ENCODE data around the gene SDK1. TPM values are rescaled to one million over a fixed set of nuclear protein-coding genes. Genes with fewer than 3 reads are reported as not detected.

SDK1 gene
- total RNA-seq, 2 experiments from 2014 or later = 0.25 to 0.78 TPM

DNA sequence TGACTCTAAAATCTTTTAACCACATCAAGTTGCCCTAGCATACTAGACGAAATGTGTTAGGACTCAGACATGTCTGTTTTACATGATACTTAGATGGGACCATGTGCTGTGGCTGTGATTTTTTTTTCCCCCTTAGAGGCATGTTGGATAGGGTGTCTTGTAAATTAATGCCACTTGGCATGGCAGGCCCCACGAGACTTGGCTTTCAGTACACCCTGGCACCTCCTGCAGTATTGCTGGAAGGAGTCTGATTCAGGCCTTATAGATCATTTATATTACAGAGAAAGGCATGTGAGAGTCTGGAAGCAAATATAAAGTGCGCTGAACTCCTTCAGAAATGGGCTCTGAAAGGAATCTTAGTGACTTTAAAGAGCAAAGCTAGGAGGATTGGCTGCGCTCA, 494.1 kb downstream of the SDK1 start:
- Mint-ChIP-seq H3K4me1 (ENCODE audit: low read depth) (no peaks in the 10 kb centered on the region), H3K9me3 (no peaks in the 10 kb centered on the region), H3K4me3 (no peak overlapping the region), H3K36me3 (ENCODE audit: low read depth) (no peaks in the 10 kb centered on the region), H3K27me3 (no peaks in the 10 kb centered on the region), H3K27ac (no peak overlapping the region)
- CTCF ChIA-PET = no interaction called here
- POLR2A ChIA-PET = no interaction called here
- DNase-seq (no peak), ATAC-seq (no peak)
- TF ChIP-seq, protein P1, sequence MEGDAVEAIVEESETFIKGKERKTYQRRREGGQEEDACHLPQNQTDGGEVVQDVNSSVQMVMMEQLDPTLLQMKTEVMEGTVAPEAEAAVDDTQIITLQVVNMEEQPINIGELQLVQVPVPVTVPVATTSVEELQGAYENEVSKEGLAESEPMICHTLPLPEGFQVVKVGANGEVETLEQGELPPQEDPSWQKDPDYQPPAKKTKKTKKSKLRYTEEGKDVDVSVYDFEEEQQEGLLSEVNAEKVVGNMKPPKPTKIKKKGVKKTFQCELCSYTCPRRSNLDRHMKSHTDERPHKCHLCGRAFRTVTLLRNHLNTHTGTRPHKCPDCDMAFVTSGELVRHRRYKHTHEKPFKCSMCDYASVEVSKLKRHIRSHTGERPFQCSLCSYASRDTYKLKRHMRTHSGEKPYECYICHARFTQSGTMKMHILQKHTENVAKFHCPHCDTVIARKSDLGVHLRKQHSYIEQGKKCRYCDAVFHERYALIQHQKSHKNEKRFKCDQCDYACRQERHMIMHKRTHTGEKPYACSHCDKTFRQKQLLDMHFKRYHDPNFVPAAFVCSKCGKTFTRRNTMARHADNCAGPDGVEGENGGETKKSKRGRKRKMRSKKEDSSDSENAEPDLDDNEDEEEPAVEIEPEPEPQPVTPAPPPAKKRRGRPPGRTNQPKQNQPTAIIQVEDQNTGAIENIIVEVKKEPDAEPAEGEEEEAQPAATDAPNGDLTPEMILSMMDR (IDR thresholded peaks at IDR 0.05) = no peak
- intact Hi-C loops (cut with micrococcal nuclease) = no loop called here

GRCh38 chr7:3795781-3796180, 494.7 kb downstream of the SDK1 start:
- TF ChIP-seq, protein P1 (IDR thresholded peaks at IDR 0.05) = no peak
- H3K4me3 Mint-ChIP-seq = no peak overlapping the region
- CTCF ChIA-PET = no interaction called here
- POLR2A ChIA-PET = no interaction called here
- H3K27me3 Mint-ChIP-seq = no peaks in the 10 kb centered on the region
- H3K27ac Mint-ChIP-seq = no peak overlapping the region
- DNase-seq = no peak
- H3K9me3 Mint-ChIP-seq = no peaks in the 10 kb centered on the region
- H3K36me3 Mint-ChIP-seq (ENCODE audit: low read depth) = no peaks in the 10 kb centered on the region
- H3K4me1 Mint-ChIP-seq (ENCODE audit: low read depth) = no peaks in the 10 kb centered on the region
- intact Hi-C loops (cut with micrococcal nuclease) = no loop called here
- no peak for ATAC-seq

GRCh38 chr7:3805151-3805550, 504.1 kb downstream of the SDK1 start:
- H3K36me3 Mint-ChIP-seq (ENCODE audit: low read depth) = no peaks in the 10 kb centered on the region
- no peak overlapping the region for H3K4me3 Mint-ChIP-seq
- no peak for ATAC-seq
- H3K4me1 Mint-ChIP-seq (ENCODE audit: low read depth) = no peaks in the 10 kb centered on the region
- ChIA-PET CTCF (no interaction called here), POLR2A (no interaction called here)
- H3K27me3 Mint-ChIP-seq = peaks cover 4% of the 10 kb centered on the region
- TF ChIP-seq, protein P1 (IDR thresholded peaks at IDR 0.05) = no peak
- no peak for DNase-seq
- intact Hi-C loops (cut with micrococcal nuclease) = no loop called here
- no peaks in the 10 kb centered on the region for H3K9me3 Mint-ChIP-seq
- H3K27ac Mint-ChIP-seq = no peak overlapping the region

- Mint-ChIP-seq H3K27me3 (peaks cover 4% of the 10 kb centered on the region), H3K9me3 (no peaks in the 10 kb centered on the region), H3K4me1 (ENCODE audit: low read depth) (no peaks in the 10 kb centered on the region), H3K4me3 (no peak overlapping the region), H3K36me3 (ENCODE audit: low read depth) (no peaks in the 10 kb centered on the region), H3K27ac (no peak overlapping the region)
- TF ChIP-seq, protein P1 (IDR thresholded peaks at IDR 0.05) = no peak
- intact Hi-C loops (cut with micrococcal nuclease) = no loop called here
- ChIA-PET POLR2A (no interaction called here), CTCF (no interaction called here)
- ATAC-seq = no peak
- no peak for DNase-seq
Measured at GRCh38 chr7:3806516-3806915, 505.5 kb downstream of the SDK1 start.

DNA sequence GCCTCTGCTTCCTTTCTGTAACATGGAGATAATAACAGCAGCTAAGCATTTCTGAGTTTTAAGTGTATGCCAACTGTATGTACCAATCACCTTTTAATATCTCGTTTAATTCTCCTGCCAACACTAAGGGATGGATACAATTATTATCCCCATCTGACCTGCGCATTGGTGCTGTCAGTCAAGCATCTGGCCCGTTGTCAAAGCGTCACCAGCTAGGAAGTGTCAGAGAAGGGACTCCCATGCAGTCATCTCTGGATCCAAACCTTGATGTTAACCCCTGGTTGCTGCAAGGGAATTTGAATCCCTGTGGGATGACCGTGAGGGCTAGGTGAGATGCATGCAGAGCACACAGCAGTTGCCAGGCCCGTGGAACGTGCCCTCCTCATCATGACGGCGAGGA, 506.8 kb downstream of the SDK1 start:
- Mint-ChIP-seq H3K9me3 (no peaks in the 10 kb centered on the region), H3K27ac (no peak overlapping the region), H3K4me3 (no peak overlapping the region), H3K27me3 (peaks cover 4% of the 10 kb centered on the region), H3K36me3 (ENCODE audit: low read depth) (no peaks in the 10 kb centered on the region), H3K4me1 (ENCODE audit: low read depth) (no peaks in the 10 kb centered on the region)
- intact Hi-C loops (cut with micrococcal nuclease) = no loop called here
- TF ChIP-seq, protein P1 (IDR thresholded peaks at IDR 0.05) = no peak
- ATAC-seq = no peak
- CTCF ChIA-PET = no interaction called here
- POLR2A ChIA-PET = no interaction called here
- no peak for DNase-seq

All from activated CD8-positive, alpha-beta T cell treated with anti-CD3 and anti-CD28 coated beads for 36 hours (primary cell).